SK-N-DZ (cell line): ENCODE data around the gene GAGE10. TPM values are rescaled to one million over a fixed set of nuclear protein-coding genes. Genes with fewer than 3 reads are reported as not detected.

ENCODE experiments used
- DNase-seq: peaks from one replicate; pipeline ENCODE4 v3.0.0-alpha.2; 2015; ENCODE audit warnings: low spot score
- polyA plus RNA-seq, 2 experiments: library from polyadenylated mRNA; depleted of rRNA; stranded (reverse); fragments of >200 nt; gene quantifications; 2 replicates each; pipeline ENCODE4 v1.2.3, GENCODE V29; 2014

Gene GAGE10
- polyA plus RNA-seq (2014; cell fraction: cytosol; rRNA removed) = not detected in 2 replicates
- polyA plus RNA-seq (2014; cell fraction: nucleus; rRNA removed) = not detected in 2 replicates

DNA sequence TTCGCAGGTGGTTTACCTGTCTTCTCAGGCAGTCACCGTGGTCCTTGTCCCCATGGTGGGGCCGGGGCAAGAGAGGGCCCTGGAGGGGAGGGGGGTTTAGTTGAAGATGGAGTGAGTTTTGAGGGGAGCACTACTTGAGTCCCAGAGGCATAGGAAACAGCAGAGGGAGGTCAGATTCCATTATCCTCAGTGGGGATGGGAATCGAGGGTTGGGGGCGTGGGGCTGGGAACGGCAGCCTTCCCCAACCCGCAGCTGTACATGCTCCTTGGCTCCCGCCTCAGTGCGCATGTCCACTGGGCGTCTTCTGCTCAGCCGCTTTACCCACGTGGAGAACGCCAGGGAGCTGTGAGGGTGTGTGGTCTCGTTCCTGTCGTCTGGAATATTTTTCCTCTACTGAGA, at the start of gene GAGE10:
Gene GAGE10 (plus strand): TSS at position 301 of the 400 bp plus-strand sequence. CDS start 1,214 bp downstream, outside the sequence.
- DNase-seq = no peak

DNA sequence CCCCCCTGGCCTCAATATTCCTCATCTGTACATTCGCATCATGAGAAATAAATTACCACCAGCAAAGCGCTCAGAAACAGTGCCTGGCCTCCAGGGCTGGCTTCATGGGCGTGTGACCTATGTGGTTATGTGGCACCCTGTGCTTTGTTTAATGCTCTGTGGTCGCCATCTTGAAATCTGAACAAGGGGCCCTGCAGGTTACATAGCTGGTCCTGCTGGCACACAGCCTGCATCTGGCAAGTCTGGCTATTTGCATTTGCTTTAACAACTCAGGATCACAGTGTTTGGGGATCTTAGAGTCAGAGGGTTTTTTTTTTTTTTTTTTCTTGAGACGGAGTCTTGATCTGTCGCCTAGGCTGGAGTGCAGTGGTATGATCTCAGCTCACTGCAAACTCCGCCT, 48.8 kb upstream of the GAGE10 start:
- no peak for DNase-seq

DNA sequence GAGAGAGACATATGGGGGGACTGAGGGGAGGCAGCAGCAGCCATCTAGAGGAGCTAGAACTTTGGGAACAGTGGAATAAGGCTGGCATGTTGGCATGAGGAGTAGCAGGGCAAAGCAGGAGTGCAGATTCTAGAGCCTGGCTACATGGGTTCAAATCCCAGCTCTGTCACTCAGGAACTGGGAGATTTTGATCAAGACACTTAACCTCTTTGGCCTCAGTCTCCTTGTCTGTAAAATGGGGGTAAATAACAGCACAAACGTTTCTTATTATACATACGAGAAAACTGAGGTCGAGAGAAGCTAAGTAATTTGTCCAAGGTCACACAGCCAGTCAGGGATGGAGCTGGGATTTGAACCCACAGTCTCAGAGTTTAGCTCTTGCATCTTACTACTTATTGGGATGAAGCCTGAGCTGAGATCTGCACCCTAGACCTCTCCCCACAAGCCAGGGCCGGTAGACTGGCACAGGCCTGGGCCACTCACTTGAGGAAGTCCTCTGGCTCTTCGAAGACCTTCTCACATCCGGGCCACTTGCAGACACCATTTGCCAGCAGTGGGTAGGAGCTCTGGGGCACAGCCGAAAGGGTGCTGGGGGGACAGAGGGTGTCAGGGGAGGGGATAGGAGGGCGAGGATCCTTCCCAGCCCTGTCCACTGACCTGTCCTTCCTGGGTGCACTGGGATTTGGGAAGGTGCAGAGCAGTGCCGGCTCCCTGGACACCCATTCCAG, 47.0 kb upstream of the GAGE10 start:
- DNase-seq = no peak

GRCh38 chrX:49257074-49257790, 46.2 kb upstream of the GAGE10 start:
- DNase-seq = no peak

DNA sequence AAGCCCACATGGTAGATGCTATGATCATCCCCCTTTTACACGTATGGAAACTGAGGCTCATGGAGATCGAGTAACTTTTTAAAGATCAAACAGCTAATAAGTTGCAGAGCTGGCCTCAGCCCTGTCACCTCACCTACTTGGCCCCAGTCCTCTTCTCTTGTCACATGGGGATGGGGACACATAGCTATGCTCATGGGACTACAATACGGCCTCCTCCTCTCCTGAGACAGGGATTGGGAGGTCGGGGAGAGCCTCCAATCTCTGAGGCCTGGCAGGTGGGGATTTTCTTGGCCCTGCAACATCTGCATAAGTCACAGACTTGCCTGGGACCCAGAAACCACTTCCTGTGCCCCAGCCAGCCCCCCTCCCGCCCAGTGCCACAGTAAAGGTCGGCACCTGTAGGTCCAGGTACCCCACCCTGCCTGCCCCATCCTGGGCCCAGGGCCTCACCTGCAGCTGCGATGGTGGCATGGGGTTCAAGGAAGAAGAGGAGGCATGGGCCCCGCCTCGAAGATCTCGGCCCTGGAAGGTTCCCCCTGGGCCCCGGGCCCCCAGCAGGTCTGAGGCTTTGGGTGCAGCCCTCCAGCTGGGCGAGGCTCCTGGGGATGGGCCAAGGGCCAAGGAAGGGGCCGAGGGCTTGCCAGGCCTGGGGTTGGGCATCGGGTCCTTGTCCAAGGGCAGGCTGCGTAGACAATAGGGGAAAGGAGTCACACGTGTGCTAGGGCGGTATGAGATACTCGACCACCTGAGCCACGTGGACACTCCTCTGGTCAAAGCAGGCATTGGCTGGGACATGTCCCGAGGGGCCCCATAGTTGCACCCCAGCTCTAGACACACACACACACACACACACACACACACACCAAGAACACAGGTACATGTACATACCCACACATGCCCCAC, 45.3 kb upstream of the GAGE10 start:
- no peak for DNase-seq

DNA sequence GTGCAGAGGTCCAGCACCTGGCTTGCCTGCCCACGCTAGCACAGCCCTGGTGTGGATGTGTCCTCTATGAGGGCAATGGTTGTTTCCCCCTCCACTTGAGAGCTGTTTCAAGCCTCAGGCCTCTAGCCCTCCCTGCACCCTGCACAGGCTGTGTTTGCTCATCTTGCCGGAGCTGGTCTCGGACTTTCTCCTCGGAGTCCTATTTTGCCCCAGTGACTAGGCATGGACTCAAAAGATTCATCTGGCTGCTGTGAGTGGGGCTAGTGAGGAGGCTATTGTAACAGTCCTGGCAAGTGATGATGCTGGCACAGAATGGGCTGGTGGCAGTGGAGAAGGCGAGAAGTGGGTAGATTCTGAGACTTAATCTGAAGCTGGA, 44.7 kb upstream of the GAGE10 start:
- DNase-seq = no peak

DNA sequence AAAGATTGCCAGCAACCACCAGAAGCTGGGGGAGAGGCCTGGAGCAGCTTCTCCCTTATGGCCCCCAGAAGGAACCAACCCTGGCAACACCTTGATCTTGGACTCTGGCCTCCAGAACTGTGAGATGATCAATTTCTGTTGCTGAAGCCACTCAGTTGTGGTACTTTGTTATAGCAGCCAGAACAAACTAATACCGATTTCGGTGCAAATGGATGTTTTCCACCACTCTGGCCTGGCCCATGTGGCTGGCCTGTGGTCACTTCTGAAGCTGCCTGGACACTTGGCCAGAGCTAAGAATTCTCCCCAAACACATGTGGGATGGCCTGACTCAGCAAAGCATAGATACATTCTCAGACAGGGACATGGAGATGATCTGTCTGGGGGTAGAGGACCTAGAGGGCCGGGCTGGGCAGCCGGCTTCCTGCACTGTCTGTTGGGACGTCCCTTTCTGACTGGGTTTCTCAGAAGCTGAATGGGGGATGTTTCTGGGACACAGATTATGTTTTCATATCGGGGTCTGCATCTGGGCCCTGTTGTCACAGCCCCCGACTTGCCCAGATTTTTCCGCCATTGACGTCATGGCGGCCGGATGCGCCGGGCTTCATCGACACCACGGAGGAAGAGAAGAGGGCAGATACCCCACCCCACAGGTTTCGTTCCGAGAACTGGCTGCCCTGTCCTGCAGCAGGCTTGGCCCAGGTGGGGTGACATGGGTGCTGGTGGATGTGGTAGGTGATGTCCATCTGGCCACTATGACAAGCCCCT, 43.0 kb upstream of the GAGE10 start:
- no peak for DNase-seq

DNA sequence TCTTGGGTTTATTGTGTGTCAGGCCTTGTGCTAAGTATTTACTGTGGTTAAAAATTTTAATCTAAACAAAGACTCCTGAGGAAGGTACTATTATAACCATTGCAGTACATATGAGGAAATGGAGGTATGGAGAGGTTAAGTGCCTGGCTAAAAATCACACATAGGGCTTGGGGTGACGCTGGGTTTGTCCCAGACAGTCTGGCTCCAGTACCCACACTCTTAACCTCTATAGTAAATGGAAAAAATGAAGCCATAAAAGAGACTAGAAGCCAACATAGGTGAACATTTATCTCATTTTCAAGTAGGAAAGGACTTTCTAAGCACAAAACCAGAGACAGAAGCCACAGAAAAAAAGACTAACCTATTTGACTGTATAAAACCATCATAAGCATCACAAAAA, 40.8 kb upstream of the GAGE10 start:
- DNase-seq = no peak

- DNase-seq = no peak
Observed at GRCh38 chrX:49263631-49264030, 39.8 kb upstream of the GAGE10 start.

DNA sequence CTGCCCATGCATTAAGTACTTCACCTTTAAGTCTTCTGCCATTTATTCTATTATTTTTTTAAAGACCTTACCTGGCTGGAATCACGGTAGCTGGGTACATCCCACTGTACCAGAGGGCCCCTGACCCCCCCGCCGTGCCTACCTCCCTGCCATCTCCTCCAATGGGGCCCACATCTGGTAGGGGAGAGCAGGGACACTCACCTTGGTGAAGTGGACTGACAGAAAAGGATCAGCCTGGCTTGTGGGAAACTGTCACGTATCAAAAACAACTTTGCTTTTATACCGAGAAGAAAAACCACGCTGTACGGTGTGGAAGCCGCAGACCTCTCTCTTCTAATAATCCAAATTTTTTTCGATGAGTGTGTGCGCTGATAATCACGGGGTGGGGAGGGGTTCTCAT, 39.0 kb upstream of the GAGE10 start, which contains the start of gene FOXP3:
Gene FOXP3 (minus strand): TSS at position 251 of the 400 bp plus-strand sequence. CDS start 6,205 bp downstream, outside the sequence.
- DNase-seq = no peak

DNA sequence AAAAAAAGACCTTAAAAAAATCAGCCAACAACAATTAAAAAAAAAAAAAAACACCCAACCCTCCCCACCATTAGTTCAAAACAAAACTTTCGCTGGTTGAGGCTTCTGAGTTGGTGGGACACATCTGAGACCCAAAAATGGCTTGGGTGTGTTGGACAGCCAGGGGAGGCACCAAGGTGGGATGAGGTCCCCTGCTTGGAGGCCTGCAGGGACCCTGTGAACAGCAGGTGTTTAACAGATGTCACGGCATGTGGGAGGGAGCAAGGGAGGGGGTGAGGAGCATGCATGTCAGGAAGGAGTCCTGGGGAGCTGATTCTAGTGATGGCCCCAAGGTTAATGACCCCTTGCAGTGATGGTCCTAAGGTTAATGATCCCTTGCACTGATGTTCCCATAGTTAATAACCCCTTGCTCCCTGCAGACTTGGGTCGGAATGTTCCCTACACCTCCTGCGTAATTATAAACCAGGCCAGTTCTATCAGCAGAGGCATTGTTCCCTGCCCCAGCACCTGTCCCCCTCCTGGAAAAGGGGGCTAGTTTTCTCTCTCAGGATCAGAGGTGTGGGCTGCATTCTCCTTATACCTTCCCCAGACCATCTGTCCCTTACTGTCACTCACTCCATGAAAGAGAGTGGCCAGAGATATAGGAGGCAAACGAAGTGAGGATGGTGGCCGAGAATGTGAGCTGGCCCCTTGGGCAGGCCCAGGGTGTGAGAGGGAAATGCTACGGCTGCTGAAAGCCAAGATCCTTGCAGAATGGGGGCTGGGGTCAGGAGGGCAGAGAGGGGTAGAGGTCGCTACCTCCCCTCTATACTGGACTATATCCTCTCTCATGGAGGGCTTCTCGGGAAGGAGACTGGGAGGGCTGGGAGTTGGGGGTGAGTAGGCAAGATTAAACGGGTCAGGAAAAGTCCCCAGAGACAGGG, 36.7 kb upstream of the GAGE10 start:
- no peak for DNase-seq

DNA sequence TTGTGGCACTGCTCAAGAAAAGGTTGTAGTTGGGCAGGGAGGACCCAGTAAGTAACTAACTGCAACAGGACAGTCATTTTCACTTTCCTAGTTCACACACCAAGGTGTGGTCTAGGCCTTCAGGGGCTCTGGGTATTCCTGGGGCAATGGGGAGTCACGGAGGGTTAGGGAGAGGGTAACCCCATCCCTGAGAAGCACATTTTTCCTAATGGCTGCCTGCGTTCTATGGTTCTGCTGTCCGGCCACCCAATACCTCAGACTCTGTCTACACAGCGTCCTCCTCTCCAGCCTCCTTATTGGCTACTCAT, 34.8 kb upstream of the GAGE10 start:
- no peak for DNase-seq

DNA sequence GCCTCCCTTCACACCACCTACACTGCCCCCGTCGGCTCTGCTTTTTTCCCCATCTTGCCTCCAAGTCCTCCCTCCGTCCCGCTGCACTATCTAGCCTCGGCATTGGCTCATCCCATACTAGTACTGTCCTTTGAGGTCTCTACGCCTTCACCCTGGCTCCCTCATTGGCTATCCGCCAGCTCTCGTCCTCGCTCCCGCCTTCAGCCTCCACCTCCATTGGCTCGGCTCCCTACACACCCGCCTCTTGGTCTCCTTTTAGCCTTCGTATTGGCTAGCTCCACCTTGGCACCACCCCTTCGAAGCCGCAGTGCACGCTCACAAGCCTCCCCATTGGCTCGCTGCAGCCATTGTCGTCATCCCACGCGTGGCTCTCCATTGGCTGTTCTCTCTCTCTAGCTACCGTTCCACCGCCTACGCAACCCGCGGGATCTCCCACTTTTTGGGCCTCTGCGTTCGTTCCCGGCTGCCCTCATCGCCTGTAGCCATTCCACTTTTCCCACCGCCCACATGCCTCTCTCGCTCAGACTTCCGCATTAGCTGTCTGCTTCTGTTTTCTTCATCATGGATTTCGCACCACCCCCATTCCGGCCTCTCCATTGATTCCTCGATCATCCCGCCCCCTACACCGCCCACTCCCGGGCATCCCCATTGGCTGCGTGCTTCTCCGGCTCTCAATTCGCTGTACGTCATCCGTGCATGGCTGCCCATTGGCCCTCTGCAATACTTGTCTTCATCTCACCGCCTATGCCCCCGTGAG, 34.3 kb upstream of the GAGE10 start:
- DNase-seq = peak; percentile 98

GRCh38 chrX:49269767-49270248, 33.6 kb upstream of the GAGE10 start, which contains the start of gene PPP1R3F:
PPP1R3F (plus strand) TSS chrX:49269793; CDS start chrX:49269870, 77 bp downstream.
- DNase-seq = no peak

DNA sequence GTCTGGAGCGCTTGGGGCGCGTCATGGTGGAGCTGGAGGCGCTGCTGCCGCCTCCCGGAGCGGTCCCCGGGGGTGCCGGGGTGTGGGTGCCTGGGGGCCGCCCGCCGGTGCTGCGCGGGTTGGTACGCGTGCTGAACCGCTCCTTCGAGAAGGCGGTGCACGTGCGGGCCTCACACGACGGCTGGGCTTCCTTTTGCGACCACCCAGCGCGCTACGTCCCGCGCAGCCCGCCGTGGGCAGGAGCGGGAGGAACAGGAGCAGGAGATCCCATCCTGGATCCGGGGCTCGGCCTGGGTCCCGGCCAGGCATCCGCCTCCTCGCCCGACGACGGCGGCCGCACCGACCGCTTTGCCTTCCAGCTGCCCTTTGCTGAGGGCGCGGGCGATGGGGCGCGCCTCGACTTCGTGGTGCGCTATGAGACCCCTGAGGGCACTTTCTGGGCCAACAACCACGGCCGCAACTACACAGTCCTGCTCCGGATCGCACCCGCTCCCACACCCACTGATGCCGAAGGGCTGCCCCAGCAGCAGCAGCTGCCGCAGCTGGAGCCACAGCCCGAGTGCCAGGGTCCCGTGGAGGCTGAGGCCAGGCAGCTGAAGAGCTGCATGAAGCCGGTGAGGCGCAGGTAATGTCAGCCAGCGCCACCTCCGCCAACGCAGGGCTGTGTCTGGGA, 33.1 kb upstream of the GAGE10 start:
- no peak for DNase-seq

- DNase-seq = no peak
Observed at GRCh38 chrX:49271341-49271740, 32.1 kb upstream of the GAGE10 start.

- DNase-seq = no peak
Observed at GRCh38 chrX:49272421-49272820, 31.0 kb upstream of the GAGE10 start.

DNA sequence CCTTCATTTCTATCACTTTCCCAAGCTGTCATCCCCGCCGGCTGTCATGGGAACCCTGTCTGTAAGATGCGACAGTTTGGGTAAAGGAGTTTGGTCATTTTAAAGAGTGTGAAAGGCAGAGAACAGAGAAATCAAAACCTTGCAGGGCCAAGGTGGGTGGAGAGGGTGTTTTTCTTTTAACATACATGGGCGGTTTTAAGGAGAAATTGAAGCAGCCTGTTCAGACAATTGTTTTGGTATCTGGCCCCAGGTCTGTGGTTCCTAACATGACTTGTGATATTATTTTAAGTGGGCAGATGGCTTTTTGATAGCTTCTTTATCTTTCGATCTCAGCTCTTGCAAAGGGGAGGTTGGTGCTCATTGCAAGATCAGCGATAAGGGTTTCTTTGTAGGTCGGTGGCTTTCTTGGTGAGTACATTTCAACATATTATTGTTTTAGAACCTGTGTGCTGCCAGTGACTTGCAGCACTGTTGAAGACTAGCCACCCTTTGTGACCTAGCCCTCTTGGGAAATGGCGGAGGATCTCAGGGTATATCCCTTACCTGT, 30.2 kb upstream of the GAGE10 start:
- DNase-seq = no peak
